BJ (cell line): ENCODE measurements around the gene ANKRD40. TPM values are rescaled to one million over a fixed set of nuclear protein-coding genes. Genes with fewer than 3 reads are reported as not detected.

Experiments
- CTCF ChIA-PET: fragments of 350-600 bp; formaldehyde crosslinking; extraction: SDS; loops from one replicate; lab custom pipeline; 2021; ENCODE audit warnings: antibody characterized with exemption, inconsistent platforms; lab: Yijun Ruan, JAX
- POLR2A ChIA-PET: fragments of 300-600 bp; sonication (Branson Sonifier 250); formaldehyde crosslinking; extraction: SDS; loops from one replicate; lab custom pipeline; 2021; ENCODE audit warnings: antibody characterized with exemption; lab: Charles Lee
- DNase-seq: peaks from one replicate; pipeline ENCODE4 v3.0.0-alpha.2; 2011; ENCODE audit warnings: low read depth
- H3K27me3 ChIP-seq: 2 replicates; pipeline ENCODE4 v1.6.0; 2011; ENCODE audit warnings: low read length; ENCODE audit not compliant: control insufficient read depth, insufficient read depth
- H3K36me3 ChIP-seq: 2 replicates; pipeline ENCODE4 v1.5.1; 2011; ENCODE audit warnings: low read length; ENCODE audit not compliant: control insufficient read depth, insufficient read depth
- H3K4me3 ChIP-seq: 2 replicates; pipeline ENCODE4 v1.5.1; 2011; ENCODE audit warnings: low read depth, mild to moderate bottlenecking, control low read depth, low read length
- CTCF ChIP-seq: IDR thresholded peaks from 2 replicates; pipeline ENCODE4 v1.5.1; 2011; ENCODE audit warnings: low read depth, mild to moderate bottlenecking, control low read depth, inconsistent platforms, low read length, moderate library complexity; ENCODE audit not compliant: insufficient read depth
- polyA plus RNA-seq: library from polyadenylated mRNA; depleted of rRNA; stranded (reverse); fragments of >200 nt; gene quantifications from 2 replicates; pipeline ENCODE4 v1.2.3, GENCODE V29; 2011

Gene ANKRD40
- polyA plus RNA-seq, 1 experiment: 19.0 TPM

- no peaks in the 10 kb centered on the region for H3K27me3 ChIP-seq
- H3K4me3 ChIP-seq: no peak overlapping the region
- no peak for DNase-seq
- H3K36me3 ChIP-seq: peaks cover 20% of the 10 kb centered on the region
- TF ChIP-seq CTCF: no peak
- ChIA-PET CTCF (interaction anchor here (0.6 to 8.8 kb wide), 8 partner anchors 9 to 216 kb away, joined by 3 to 130 read pairs (median 5); no protein-coding TSS in a partner anchor), POLR2A (no interaction called here)
These were observed 9.9 kb downstream of the ANKRD40 start for GRCh38 chr17:50697663-50698272.

DNA sequence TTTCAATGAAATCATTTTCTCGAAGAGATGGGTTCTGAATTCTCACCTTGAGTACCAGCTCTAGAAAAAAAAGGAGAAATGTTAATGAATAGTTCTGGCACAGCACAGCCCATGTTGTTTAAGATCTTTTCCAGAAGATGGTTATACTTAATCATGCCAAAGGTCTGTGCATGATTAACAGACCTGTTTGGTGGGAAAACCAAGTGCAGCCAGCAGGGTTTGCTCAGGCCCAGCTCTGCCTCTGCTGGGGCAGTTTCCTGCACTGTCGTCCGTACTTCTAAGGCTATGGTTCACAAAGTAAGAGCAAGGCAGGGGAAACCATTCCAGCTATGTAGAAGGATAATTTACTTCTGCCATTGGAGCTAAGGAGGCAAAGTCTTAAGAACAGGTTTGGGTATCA lies 10.7 kb downstream of the ANKRD40 start:
- POLR2A ChIA-PET: no interaction called here
- TF ChIP-seq CTCF: no peak
- H3K27me3 ChIP-seq: no peaks in the 10 kb centered on the region
- no peak overlapping the region for H3K4me3 ChIP-seq
- CTCF ChIA-PET: interaction anchor here (0.6 to 8.8 kb wide), 10 partner anchors 9 to 215 kb away, joined by 3 to 130 read pairs (median 17); partner anchors contain the start of gene CACNA1G
- no peak for DNase-seq
- peaks cover 22% of the 10 kb centered on the region for H3K36me3 ChIP-seq

DNA sequence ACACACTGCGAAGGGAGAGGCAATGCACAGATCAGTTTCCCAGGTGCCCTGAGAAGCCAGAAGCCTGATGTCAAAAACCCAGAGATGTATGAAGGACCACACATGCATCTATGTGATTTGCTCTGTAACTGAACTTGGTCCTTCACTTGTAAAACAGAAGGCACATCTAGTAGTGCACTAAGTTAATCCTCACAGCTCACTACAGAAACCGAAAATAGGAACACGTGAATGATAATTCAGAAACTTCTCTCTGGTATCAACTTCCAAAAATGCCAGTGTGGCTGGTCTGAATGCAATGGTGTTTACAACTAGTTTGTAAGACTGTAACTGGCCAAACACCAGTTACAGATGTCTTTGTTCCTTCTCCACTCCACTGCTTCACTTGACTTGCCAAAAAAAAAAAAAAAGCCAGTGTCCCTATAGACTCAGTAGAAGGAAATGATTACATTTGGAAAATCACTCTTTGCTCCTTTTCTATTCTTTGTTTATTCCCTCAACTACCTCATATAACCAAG lies 11.3 kb downstream of the ANKRD40 start:
- DNase-seq: no peak
- TF ChIP-seq CTCF: no peak
- Histone ChIP-seq H3K36me3 (peaks cover 22% of the 10 kb centered on the region), H3K27me3 (no peaks in the 10 kb centered on the region), H3K4me3 (no peak overlapping the region)
- ChIA-PET CTCF (interaction anchor here (0.7 to 8.8 kb wide), 12 partner anchors 10 to 214 kb away, joined by 3 to 130 read pairs (median 26); partner anchors contain the start of genes ANKRD40, CACNA1G and SPATA20), POLR2A (no interaction called here)

- POLR2A ChIA-PET: interaction anchor here (0.6 kb wide), 1 partner anchor 57 kb away, joined by 5 read pairs; no protein-coding TSS in a partner anchor
These were observed 14.6 kb downstream of the ANKRD40 start for GRCh38 chr17:50693036-50693682.

More at GRCh38 chr17:50693036-50693682, 14.6 kb downstream of the ANKRD40 start:
- no peak for DNase-seq
- CTCF ChIA-PET: interaction anchor here (0.7 to 8.8 kb wide), 9 partner anchors 8 to 214 kb away, joined by 4 to 130 read pairs (median 28); partner anchors contain the start of genes CACNA1G, RSAD1 and SPATA20
- peaks cover 16% of the 10 kb centered on the region for H3K36me3 ChIP-seq
- TF ChIP-seq CTCF: no peak
- no peak overlapping the region for H3K4me3 ChIP-seq
- no peaks in the 10 kb centered on the region for H3K27me3 ChIP-seq
